Measurements from ENCODE around the gene STX19. TPM values are rescaled to one million over a fixed set of nuclear protein-coding genes. Genes with fewer than 3 reads are reported as not detected.

Gene STX19
- total RNA-seq, 6 experiments from 2014 or later, result not detected

GRCh38 chr3:94019659-94020058 lies 8.7 kb downstream of the STX19 start:
- no peak for ATAC-seq
- Histone ChIP-seq H3K9me3 (no peaks in the 10 kb centered on the region), H3K36me3 (no peaks in the 10 kb centered on the region), H3K4me3 (no peak overlapping the region), H3K27me3 (no peaks in the 10 kb centered on the region), H3K27ac (no peak overlapping the region), H3K4me1 (no peaks in the 10 kb centered on the region)
- DNase-seq, result no peak
- WGBS (ENCODE audit: insufficient coverage, low coverage, low lambda C conversion rate, missing lambda C conversion rate), result 75% methylated on average over 2 of the region's 2 CpGs
- intact Hi-C loops (cut with DNase I), result loop anchor here in 1 of 2 donors (10.0 kb wide), 1 partner anchor 55 kb away; no protein-coding TSS in a partner anchor
- no peak for TF ChIP-seq CTCF (IDR thresholded peaks at IDR 0.05)
- no peak for TF ChIP-seq POLR2A (IDR thresholded peaks at IDR 0.05)

GRCh38 chr3:94015025-94015424 lies 13.4 kb downstream of the STX19 start:
- ATAC-seq (no peak), DNase-seq (no peak)
- Histone ChIP-seq H3K4me3 (no peak overlapping the region), H3K27me3 (no peaks in the 10 kb centered on the region), H3K9me3 (no peaks in the 10 kb centered on the region), H3K27ac (no peak overlapping the region), H3K4me1 (no peaks in the 10 kb centered on the region), H3K36me3 (no peaks in the 10 kb centered on the region)
- TF ChIP-seq CTCF (IDR thresholded peaks at IDR 0.05) (no peak), POLR2A (IDR thresholded peaks at IDR 0.05) (no peak)
- WGBS (ENCODE audit: insufficient coverage, low coverage, low lambda C conversion rate, missing lambda C conversion rate), result 77% methylated on average over 1 of the region's 1 CpG
- intact Hi-C loops (cut with DNase I), result loop anchor here in 1 of 2 donors (10.0 kb wide), 1 partner anchor 60 kb away; no protein-coding TSS in a partner anchor

- Histone ChIP-seq H3K27ac (no peak overlapping the region), H3K4me3 (no peak overlapping the region), H3K36me3 (no peaks in the 10 kb centered on the region), H3K9me3 (no peaks in the 10 kb centered on the region), H3K27me3 (no peaks in the 10 kb centered on the region), H3K4me1 (peaks cover 0 to 10% (median 0%) of the 10 kb centered on the region in 4 donors)
- DNase-seq (no peak), ATAC-seq (no peak)
- intact Hi-C loops (cut with DNase I), result loop anchor here in 1 of 2 donors (10.0 kb wide), 1 partner anchor 63 kb away; no protein-coding TSS in a partner anchor
- TF ChIP-seq POLR2A (IDR thresholded peaks at IDR 0.05) (no peak), CTCF (IDR thresholded peaks at IDR 0.05) (no peak)
- 75% methylated on average over 1 of the region's 1 CpG for WGBS (ENCODE audit: insufficient coverage, low coverage, low lambda C conversion rate, missing lambda C conversion rate)
Observed at GRCh38 chr3:94012185-94012584, 16.2 kb downstream of the STX19 start.

- ATAC-seq (peak in 3 of 4 donors; percentile 24 to 53 (median 29)), DNase-seq (no peak)
- no peaks in the 10 kb centered on the region for H3K27me3 ChIP-seq
- H3K27ac ChIP-seq, result no peak overlapping the region
- intact Hi-C loops (cut with DNase I), result loop anchor here in 1 of 2 donors (10.0 kb wide), 1 partner anchor 64 kb away; no protein-coding TSS in a partner anchor
- 72% methylated on average over 3 of the region's 3 CpGs for WGBS (ENCODE audit: insufficient coverage, low coverage, low lambda C conversion rate, missing lambda C conversion rate)
- peaks cover 0 to 10% (median 0%) of the 10 kb centered on the region in 4 donors for H3K4me1 ChIP-seq
- no peak overlapping the region for H3K4me3 ChIP-seq
- TF ChIP-seq POLR2A (IDR thresholded peaks at IDR 0.05) (no peak), CTCF (IDR thresholded peaks at IDR 0.05) (no peak)
- H3K9me3 ChIP-seq, result no peaks in the 10 kb centered on the region
- H3K36me3 ChIP-seq, result no peaks in the 10 kb centered on the region
Observed at GRCh38 chr3:94011233-94011711, 17.1 kb downstream of the STX19 start.

Data from right lobe of liver (tissue), 6 donors.